Measurements from ENCODE around the gene ERCC6L.

DNA sequence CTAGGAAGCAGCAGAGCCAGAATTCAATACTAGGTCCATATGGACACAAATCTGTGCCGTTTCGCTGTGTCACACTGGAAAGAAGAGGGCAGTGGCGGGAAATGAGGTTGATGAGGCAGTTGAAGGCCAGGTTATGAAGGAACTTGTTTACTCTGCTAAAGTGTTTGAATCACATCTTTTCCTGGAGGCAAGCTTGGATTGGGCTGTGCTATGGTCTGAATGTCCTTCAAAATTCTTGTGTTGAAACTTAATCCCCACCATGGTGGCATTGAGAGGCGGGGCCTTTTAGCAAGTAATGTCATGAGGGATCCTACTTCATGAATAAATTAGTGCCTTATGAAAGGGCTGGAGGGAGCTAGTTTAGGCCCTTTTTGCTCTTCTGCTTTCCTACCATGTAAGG is 2.1 kb upstream of the ERCC6L start:
- TF ChIP-seq, protein P1, sequence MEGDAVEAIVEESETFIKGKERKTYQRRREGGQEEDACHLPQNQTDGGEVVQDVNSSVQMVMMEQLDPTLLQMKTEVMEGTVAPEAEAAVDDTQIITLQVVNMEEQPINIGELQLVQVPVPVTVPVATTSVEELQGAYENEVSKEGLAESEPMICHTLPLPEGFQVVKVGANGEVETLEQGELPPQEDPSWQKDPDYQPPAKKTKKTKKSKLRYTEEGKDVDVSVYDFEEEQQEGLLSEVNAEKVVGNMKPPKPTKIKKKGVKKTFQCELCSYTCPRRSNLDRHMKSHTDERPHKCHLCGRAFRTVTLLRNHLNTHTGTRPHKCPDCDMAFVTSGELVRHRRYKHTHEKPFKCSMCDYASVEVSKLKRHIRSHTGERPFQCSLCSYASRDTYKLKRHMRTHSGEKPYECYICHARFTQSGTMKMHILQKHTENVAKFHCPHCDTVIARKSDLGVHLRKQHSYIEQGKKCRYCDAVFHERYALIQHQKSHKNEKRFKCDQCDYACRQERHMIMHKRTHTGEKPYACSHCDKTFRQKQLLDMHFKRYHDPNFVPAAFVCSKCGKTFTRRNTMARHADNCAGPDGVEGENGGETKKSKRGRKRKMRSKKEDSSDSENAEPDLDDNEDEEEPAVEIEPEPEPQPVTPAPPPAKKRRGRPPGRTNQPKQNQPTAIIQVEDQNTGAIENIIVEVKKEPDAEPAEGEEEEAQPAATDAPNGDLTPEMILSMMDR (IDR thresholded peaks at IDR 0.05) = no peak
- TF ChIP-seq ZFX (IDR thresholded peaks at IDR 0.05; ENCODE audit: borderline replicate concordance) = no peak

Measured in 22Rv1 (cell line).